ENCODE data around the gene RNF13. TPM values are rescaled to one million over a fixed set of nuclear protein-coding genes. Genes with fewer than 3 reads are reported as not detected.
"Not testable (repeated sequence)": the region's sequence is repeated elsewhere in the genome, so short reads cannot be mapped to it uniquely, and the experiment has no call there.

RNF13 gene
- total RNA-seq, 1 donor from 2014 or later = 66.0 TPM

- H3K4me3 ChIP-seq = no peak overlapping the region
- H3K36me3 ChIP-seq = no peaks in the 10 kb centered on the region
- no peaks in the 10 kb centered on the region for H3K27me3 ChIP-seq
- DNase-seq (ENCODE audit: extremely low spot score in 2 of 2) = no peak
- H3K9me3 ChIP-seq = no peaks in the 10 kb centered on the region
- no peak overlapping the region for H3K27ac ChIP-seq
- TF ChIP-seq POLR2A (IDR thresholded peaks at IDR 0.05) = no peak
- no peak for TF ChIP-seq CTCF (IDR thresholded peaks at IDR 0.05)
- no peak for TF ChIP-seq POLR2AphosphoS5 (IDR thresholded peaks at IDR 0.05; ENCODE audit: insufficient read depth in 1 of 2, low read depth in 1 of 2)
- H3K4me1 ChIP-seq = no peaks in the 10 kb centered on the region
- intact Hi-C loops (cut with DNase I) = no loop called here
Observed at GRCh38 chr3:149941186-149941585, 128.2 kb downstream of the RNF13 start.

- Histone ChIP-seq H3K27me3 (no peaks in the 10 kb centered on the region), H3K4me3 (no peak overlapping the region), H3K4me1 (no peaks in the 10 kb centered on the region), H3K36me3 (no peaks in the 10 kb centered on the region), H3K27ac (no peak overlapping the region), H3K9me3 (no peaks in the 10 kb centered on the region)
- no peak for DNase-seq (ENCODE audit: extremely low spot score in 2 of 2)
- intact Hi-C loops (cut with DNase I) = no loop called here
- TF ChIP-seq CTCF (IDR thresholded peaks at IDR 0.05) (no peak), POLR2AphosphoS5 (IDR thresholded peaks at IDR 0.05; ENCODE audit: insufficient read depth in 1 of 2, low read depth in 1 of 2) (no peak), POLR2A (IDR thresholded peaks at IDR 0.05) (no peak)
Observed at GRCh38 chr3:149941946-149942345, 128.9 kb downstream of the RNF13 start.

GRCh38 chr3:149942409-149942808 is 129.4 kb downstream of the RNF13 start:
- intact Hi-C loops (cut with DNase I) = no loop called here
- H3K27me3 ChIP-seq = no peaks in the 10 kb centered on the region
- TF ChIP-seq POLR2A (IDR thresholded peaks at IDR 0.05) (no peak), POLR2AphosphoS5 (IDR thresholded peaks at IDR 0.05; ENCODE audit: insufficient read depth in 1 of 2, low read depth in 1 of 2) (no peak), CTCF (IDR thresholded peaks at IDR 0.05) (no peak)
- no peak for DNase-seq (ENCODE audit: extremely low spot score in 2 of 2)
- H3K9me3 ChIP-seq = no peaks in the 10 kb centered on the region
- no peaks in the 10 kb centered on the region for H3K4me1 ChIP-seq
- no peaks in the 10 kb centered on the region for H3K36me3 ChIP-seq
- H3K4me3 ChIP-seq = no peak overlapping the region
- no peak overlapping the region for H3K27ac ChIP-seq

GRCh38 chr3:149943966-149944365 is 131.0 kb downstream of the RNF13 start:
- H3K27ac ChIP-seq; intact Hi-C loops (cut with DNase I); DNase-seq (ENCODE audit: extremely low spot score in 2 of 2); H3K4me1 ChIP-seq; H3K9me3 ChIP-seq; H3K4me3 ChIP-seq; H3K27me3 ChIP-seq; H3K36me3 ChIP-seq: not testable (repeated sequence)

- Histone ChIP-seq H3K4me1 (no peaks in the 10 kb centered on the region), H3K27me3 (no peaks in the 10 kb centered on the region), H3K9me3 (no peaks in the 10 kb centered on the region), H3K36me3 (no peaks in the 10 kb centered on the region), H3K4me3 (no peak overlapping the region), H3K27ac (no peak overlapping the region)
- DNase-seq (ENCODE audit: extremely low spot score in 2 of 2) = no peak
- no peak for TF ChIP-seq POLR2AphosphoS5 (IDR thresholded peaks at IDR 0.05; ENCODE audit: insufficient read depth in 1 of 2, low read depth in 1 of 2)
- no peak for TF ChIP-seq CTCF (IDR thresholded peaks at IDR 0.05)
- TF ChIP-seq POLR2A (IDR thresholded peaks at IDR 0.05) = no peak
- intact Hi-C loops (cut with DNase I) = no loop called here
Observed at GRCh38 chr3:149947231-149947630, 134.2 kb downstream of the RNF13 start.

GRCh38 chr3:149949181-149949580 is 136.2 kb downstream of the RNF13 start:
- Histone ChIP-seq H3K27ac (no peak overlapping the region), H3K36me3 (no peaks in the 10 kb centered on the region), H3K4me1 (no peaks in the 10 kb centered on the region), H3K4me3 (no peak overlapping the region), H3K9me3 (no peaks in the 10 kb centered on the region), H3K27me3 (no peaks in the 10 kb centered on the region)
- intact Hi-C loops (cut with DNase I) = no loop called here
- no peak for TF ChIP-seq POLR2AphosphoS5 (IDR thresholded peaks at IDR 0.05; ENCODE audit: insufficient read depth in 1 of 2, low read depth in 1 of 2)
- TF ChIP-seq POLR2A (IDR thresholded peaks at IDR 0.05) = no peak
- TF ChIP-seq CTCF (IDR thresholded peaks at IDR 0.05) = no peak
- DNase-seq (ENCODE audit: extremely low spot score in 2 of 2) = no peak

All from vagina (tissue), 2 donors.